Suppressor macrophage treated with lipopolysaccharide for 4 hours (primary cell): ENCODE measurements around the gene TMEM150B.

Experiments used
- DNase-seq: peaks from one replicate; pipeline ENCODE4 v3.0.0-alpha.2; 2020

The TMEM150B gene

GRCh38 chr19:55354698-55355212, 29.6 kb upstream of the TMEM150B start, which contains the start of gene COX6B2:
TSS of gene COX6B2 (minus strand) at chr19:55354719. CDS start at chr19:55354521, 198 bp downstream.
- no peak for DNase-seq

- peak; percentile 80 for DNase-seq
Observed at GRCh38 chr19:55353803-55354697, 28.9 kb upstream of the TMEM150B start.

DNA sequence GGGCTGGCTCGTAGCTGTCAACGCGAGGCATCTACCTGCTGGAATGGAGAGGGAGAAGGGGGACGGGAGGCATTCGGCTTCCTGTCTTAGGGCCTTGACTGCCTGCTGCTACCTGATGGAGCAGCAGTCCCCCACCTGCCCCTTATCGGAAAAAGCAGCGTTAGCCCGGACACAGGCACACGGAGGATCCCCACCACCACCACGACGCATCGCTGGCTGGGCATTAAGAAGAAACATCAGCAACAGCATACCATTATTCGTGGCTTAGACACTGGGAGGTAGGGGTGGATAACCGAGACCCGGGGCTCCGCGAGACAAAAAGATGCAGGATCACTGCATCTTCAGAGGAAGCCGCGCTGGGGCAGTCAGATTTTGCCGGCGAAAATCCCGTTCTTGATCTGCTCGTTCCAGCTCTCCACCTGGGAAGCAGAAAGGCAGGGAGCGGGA, 28.2 kb upstream of the TMEM150B start:
- no peak for DNase-seq

GRCh38 chr19:55352549-55353145, 27.5 kb upstream of the TMEM150B start:
- no peak for DNase-seq

DNA sequence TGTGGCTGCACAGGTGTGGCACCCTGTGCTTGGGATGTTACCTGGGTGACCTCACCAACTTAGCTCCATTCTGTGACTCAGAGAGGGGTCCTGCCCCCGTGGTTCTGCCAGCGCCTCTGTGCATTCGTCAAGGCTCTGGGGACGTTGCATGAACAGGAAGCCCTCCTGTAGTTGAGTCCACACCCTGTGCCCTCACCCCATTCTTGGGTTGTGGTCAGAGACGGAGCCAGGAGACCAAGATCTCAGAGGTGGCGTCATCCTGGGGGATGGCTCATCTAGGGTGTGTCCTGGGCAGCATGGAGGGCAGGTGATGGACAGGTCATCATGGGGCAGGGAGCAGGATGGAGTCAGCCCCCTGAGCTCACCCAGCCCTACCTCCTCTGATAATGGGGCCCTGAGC, 26.9 kb upstream of the TMEM150B start:
- DNase-seq: no peak

GRCh38 chr19:55350620-55351315, 25.6 kb upstream of the TMEM150B start:
- DNase-seq: no peak

- no peak for DNase-seq
Observed at GRCh38 chr19:55348317-55349034, 23.3 kb upstream of the TMEM150B start.

GRCh38 chr19:55347442-55348009, 22.4 kb upstream of the TMEM150B start:
- DNase-seq: no peak

GRCh38 chr19:55346725-55347441, 21.7 kb upstream of the TMEM150B start:
- no peak for DNase-seq

GRCh38 chr19:55345818-55346724, 20.9 kb upstream of the TMEM150B start:
- DNase-seq: no peak

GRCh38 chr19:55345101-55345817, 20.1 kb upstream of the TMEM150B start:
- no peak for DNase-seq

DNA sequence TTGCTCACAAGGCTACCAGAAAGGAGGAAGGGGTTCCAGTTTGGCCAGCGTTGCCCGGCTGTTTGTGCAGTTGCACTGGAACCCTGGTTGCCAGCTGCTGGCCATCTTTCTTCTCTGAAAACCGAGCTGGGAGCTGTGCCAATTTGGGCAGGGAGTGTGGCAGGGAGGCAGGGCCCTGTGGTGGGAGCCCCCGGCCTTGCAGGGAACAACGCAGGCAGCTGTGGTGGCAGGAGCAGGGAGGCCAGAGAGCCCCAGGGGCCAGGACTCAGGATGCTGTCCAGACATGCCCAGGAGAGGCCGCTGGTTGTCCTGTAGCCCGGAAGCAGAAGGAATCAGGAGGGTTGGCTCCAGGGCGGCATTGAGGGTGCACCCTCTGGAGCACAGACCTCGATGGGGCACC, 19.3 kb upstream of the TMEM150B start:
- no peak for DNase-seq

GRCh38 chr19:55341595-55342531, 16.7 kb upstream of the TMEM150B start:
- DNase-seq: no peak

GRCh38 chr19:55341171-55341588, 16.0 kb upstream of the TMEM150B start:
- peak; percentile 86 for DNase-seq

GRCh38 chr19:55340784-55341147, 15.6 kb upstream of the TMEM150B start:
- DNase-seq: no peak

DNA sequence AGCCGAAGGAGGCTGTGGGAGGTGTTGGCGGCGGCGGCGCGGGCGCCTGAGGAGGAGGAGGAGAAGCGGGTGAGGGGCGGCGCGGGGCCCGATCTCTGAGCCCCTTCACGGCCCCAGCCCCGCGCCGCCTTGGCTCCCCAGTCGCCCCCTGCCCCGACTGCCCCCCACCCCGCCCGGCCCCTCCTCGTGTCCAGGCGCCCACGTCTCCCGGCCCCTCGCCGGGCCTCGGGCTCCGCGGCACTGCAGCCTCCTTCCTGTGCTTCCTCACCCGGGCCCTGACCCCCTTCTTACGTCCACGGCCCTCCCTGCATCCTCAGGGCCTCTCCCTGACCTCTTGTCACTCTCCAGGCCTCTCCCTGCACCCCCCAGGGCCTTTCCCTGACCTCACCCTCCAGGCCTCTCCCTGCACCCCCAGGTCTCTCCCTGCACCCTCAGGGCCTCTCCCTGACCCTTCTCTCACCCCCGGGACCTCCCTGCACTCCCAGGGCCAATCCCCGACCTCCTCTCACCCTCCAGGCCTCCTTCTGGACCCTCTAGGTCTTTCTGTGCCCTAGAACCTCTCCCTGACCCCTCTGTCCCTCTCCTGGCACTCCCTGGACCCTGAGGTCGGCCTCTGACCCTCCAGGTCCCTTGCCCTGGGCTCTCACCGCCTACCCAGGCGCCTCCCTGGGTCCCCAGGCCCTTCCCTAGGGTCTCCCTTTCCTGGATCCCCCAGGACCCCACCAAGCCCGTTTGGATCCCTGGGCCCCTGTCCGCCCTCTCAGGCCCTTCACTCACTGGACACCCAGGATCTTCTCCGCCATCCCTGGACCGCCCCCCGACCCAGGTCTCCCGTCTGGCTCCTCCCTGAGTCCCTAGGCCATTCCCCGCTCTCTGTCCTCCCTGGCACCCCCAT, 15.0 kb upstream of the TMEM150B start:
- no peak for DNase-seq

DNA sequence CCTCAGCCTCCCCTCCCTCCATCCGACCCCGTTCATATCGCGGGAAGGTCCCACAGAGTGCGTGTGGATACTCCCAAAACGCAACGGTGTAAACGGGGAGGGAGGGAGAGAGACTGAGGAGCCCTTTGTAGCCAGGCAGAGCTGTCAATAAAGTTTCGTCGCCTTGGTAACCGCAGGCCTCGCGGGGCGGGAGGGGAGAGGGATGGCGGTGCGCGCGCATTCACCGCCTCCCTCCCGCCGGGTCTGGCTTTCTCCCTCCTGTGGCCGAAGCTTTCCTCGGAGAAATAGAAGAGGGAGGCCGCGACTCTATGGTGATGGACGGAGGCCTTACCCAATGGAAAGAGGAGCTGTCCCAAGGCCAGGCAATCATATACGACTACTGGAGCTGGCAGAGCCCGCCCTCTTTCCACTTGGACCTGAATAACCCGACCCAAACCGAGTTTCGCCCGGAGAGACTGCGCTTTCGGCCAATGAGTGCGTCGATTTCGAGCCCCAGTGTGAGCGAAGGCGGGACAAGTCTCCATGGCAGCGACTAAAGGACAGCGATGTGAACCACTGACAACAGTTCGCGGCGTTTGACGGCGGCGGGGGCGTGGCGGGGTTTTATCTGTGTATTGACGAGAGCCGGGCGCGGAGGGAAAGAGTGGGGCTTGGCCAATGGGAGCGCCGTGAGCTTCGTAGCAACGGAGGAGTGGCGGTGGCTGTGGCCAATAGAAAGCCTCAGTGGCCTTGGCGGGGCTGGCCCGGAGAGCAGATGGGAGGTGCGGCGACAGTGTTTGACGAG, 14.2 kb upstream of the TMEM150B start, which contains the start of gene KMT5C:
TSS of gene KMT5C (plus strand) at position 772 of the 784 bp plus-strand sequence. CDS start 2,061 bp downstream, outside the sequence.
- DNase-seq: peak; percentile 100
